Measurements from ENCODE around the gene COPG1.

DNA sequence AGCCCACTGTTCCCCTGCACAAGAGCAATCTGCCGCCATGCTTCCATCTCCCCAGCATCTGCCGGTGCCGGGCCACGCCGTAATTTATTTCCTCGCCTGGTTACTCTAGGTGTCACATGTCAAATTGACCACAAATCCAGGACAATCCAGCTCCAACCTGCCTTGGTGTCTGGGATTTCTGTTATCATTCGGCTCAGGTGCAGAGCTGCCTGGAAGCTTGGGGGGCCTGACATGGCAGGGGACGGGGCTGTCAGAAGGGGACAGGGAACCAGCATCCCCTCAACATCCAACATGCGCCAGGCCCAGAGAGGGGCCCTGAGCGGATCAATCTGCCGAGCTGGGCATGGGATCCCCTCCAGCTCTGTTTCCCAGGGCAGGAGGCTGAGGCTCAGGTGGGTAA, 77.2 kb downstream of the COPG1 start:
- TF ChIP-seq, protein P1, sequence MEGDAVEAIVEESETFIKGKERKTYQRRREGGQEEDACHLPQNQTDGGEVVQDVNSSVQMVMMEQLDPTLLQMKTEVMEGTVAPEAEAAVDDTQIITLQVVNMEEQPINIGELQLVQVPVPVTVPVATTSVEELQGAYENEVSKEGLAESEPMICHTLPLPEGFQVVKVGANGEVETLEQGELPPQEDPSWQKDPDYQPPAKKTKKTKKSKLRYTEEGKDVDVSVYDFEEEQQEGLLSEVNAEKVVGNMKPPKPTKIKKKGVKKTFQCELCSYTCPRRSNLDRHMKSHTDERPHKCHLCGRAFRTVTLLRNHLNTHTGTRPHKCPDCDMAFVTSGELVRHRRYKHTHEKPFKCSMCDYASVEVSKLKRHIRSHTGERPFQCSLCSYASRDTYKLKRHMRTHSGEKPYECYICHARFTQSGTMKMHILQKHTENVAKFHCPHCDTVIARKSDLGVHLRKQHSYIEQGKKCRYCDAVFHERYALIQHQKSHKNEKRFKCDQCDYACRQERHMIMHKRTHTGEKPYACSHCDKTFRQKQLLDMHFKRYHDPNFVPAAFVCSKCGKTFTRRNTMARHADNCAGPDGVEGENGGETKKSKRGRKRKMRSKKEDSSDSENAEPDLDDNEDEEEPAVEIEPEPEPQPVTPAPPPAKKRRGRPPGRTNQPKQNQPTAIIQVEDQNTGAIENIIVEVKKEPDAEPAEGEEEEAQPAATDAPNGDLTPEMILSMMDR (conservative IDR thresholded peaks at IDR 0.05; ENCODE audit: low read depth, low read length) = no peak
- no peak for TF ChIP-seq EZH2phosphoT487 (IDR thresholded peaks at IDR 0.05; ENCODE audit: borderline replicate concordance, low read length)
